Hypothalamus (tissue), 51 donors: ENCODE measurements around the gene KLK7.
"Not testable (repeated sequence)": the region's sequence is repeated elsewhere in the genome, so short reads cannot be mapped to it uniquely, and the experiment has no call there.

ENCODE experiments used
- DNase-seq, 51 donors: peaks; one replicate each; lab custom pipeline; 2025; lab: John Stamatoyannopoulos, UW

Gene KLK7

DNA sequence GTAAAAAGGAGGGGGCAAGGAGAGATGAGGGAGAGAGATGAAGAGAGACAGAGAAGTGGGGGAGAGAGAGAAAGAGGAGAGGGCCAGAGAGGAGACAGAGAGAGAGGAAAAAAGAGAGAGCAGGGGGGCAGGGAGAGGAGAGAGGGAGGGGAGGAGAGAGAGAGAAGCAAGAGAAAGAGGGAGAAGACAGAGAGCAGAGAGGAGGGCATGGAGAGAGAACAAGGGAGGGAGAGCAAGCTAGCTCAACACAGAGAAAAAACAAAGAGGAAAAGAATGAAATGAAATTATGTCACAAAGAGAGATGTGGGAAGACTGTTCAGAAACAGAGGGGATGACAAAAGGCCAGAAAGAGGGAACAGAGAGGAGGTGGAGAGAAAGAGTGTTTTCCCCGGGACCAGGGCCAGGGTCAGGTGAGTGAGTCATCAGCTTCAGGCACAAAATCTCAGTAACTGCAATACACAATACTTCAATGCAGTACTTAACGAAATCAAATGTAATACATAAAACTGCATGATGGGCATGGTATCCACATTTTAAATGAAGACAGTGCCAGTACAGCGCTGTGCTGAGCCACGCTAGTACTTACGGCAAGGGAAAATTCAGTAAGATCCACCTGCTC is 4.8 kb downstream of the KLK7 start:
- no peak for DNase-seq

DNA sequence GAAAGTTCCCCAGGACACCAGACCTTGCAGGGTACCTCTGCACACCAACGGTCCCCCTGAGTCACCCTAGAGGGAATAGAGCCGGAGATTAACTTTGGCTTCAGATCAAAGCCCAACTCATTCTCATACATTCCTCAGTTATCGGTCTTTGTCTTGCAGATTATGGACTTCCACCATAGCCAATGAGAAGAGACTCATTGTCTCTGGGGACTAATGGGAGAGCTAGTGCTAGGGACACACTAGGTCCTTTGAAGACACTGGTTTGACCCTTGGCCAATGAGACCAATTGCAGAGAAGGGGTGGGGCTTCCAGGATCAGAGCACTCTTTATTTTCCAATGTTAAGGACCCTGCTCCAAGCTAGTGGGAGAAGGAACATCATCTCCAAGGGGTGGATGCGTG is 6.1 kb downstream of the KLK7 start:
- peak in 1 of 51 donors; percentile 10 for DNase-seq

DNA sequence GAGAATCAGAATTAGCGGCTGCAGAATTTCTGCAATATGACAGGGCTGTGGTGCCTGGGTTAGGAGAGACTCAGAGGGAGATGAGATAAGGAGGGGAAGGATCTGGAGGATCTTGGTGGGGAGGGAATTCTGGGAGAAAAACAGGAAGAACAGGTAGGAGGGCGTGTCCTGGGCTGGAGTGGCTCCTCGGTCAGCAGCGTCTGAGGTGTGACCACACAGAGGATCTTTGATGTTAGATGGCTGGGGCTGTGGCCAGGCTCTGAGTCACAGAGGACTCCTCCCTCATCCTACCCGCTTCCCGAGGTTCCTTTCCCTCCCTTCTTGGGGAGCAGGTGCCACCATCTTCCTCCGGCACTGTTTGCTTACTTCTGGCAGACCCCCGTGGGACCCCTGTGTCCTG is 8.0 kb downstream of the KLK7 start:
- no peak for DNase-seq

DNA sequence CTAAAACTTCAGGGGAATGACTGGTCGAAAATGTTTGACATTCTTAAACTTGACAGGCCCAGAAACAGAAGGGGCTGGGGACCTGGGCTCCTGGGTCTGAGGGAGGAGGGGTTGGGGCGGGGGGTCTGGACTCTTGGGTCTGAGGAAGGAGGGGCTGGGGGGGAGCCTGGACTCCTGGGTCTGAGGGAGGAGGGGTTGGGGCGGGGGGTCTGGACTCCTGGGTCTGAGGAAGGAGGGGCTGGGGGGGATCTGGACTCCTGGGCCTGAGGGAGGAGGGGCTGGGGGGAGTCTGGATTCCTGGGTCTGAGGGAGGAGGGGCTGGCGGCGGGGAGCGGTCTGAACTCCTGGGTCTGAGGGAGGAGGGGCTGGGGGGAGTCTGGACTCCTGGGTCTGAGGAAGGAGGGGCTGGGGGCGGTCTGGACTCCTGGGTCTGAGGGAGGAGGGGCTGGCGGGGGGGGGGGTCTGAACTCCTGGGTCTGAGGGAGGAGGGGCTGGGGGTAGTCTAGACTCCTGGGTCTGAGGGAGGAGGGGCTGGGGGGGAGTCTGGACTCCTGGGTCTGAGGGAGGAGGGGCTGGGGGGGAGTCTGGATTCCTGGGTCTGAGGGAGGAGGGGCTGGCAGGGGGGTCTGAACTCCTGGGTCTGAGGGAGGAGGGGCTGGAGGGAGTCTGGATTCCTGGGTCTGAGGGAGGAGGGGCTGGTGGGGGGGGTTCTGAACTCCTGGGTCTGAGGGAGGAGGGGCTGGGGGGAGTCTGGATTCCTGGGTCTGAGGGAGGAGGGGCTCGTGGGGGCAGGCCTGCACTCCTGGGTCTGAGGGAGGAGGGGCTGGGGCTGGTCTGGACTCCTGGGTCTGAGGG is 8.8 kb downstream of the KLK7 start:
- no peak for DNase-seq

DNA sequence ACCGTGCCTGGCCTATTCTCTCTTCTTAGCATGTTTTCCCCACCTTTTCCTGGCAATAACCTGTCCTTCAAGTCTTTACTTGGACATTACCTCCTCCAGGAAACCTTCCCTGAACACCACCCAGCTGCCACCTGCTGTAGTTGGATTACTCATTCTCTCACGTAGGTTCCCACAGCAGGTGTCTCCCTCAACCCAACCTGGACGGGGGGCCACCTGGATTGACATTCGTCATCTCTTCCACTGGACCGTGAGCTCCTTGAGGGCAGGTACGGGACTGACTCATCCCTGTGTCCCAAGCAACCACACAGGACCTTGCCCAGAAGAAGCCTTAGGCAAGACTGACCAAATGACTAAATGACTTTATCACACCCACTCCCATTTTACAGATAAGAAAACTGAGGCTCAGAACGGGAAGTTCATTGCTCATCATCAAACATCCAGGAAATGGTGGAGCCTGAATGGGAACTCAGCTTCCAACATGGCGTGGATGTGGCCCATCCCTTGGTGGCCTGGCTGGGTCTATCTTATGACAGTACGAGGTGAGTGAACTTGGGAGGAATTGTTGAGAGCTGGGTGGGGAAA is 10.8 kb downstream of the KLK7 start:
- no peak for DNase-seq

DNA sequence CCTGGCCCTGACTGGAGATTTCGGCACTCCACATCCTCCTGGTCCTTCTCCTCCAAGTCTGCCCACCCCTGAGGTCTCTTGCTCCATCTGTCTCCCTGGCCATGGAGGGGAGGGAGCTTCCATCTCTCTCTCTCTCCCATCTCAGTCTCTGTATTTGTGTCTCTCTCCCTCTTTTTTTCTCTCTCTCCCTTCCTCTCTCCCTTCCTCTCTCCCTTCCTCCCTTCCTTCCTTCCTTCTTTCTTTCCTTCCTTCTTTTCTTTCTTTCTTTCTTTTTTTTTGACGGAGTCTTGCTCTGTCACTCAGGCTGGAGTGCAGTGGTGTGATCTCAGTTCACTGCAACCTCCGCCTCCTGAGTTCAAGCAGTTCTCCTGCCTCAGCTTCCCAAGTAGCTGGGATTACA is 13.9 kb downstream of the KLK7 start:
- not testable (repeated sequence) for DNase-seq

DNA sequence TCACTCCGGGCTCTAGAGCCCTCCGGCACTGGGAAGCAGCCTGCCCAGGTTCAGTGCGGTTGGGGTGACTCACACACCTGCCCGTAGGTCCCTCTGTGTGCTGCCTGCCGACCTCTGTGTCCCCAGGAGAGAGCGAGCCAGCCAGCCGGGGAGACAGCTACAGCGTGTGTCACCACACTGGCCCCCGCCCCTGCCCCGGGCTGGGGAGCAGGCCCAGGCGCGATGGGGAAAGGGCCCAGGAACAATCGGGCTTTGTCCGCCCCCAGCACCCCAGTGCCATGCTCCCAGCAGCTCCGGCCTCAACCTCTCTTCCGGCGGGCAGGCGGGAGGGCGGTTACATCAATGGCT is 14.3 kb downstream of the KLK7 start, which contains the start of gene KLK6:
Gene KLK6 (minus strand): TSS at position 179 of the 348 bp plus-strand sequence. CDS start 1,487 bp downstream, outside the sequence.
- peak in 49 of 51 donors; percentile 7 to 92 (median 71) for DNase-seq

DNA sequence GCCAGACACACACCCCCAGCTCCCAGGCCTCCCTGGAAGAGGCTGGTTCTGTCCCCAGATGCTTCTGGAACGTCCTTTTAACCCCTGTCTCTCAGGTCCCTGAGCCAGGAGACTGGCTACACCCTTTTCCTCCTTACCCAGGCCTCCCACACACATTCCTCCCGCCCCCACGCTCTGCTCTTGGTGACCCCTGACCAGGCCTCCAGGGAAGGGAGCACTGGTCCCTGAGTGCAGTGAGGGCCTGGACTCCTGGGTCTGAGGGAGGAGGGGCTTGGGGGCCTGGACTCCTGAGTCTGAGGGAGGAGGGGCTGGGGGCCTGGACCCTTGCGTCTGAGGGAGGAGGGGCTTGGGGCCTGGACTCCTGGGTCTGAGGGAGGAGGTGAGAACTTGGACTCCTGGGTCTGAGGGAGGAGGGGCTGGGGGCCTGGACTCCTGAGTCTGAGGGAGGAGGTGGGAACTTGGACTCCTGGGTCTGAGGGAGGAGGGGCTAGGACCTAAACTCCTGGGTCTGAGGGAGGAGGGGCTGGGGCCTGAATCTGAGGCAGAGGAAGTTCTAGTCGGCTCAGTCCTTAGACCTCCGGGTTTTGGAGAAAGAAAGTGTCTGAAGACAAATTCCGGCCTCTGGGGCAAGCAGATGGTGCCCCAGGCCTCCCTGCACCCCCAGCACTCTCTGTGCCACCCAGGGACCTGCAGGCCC is 14.9 kb downstream of the KLK7 start:
- peak in 2 of 51 donors; percentile 18 to 44 for DNase-seq

DNA sequence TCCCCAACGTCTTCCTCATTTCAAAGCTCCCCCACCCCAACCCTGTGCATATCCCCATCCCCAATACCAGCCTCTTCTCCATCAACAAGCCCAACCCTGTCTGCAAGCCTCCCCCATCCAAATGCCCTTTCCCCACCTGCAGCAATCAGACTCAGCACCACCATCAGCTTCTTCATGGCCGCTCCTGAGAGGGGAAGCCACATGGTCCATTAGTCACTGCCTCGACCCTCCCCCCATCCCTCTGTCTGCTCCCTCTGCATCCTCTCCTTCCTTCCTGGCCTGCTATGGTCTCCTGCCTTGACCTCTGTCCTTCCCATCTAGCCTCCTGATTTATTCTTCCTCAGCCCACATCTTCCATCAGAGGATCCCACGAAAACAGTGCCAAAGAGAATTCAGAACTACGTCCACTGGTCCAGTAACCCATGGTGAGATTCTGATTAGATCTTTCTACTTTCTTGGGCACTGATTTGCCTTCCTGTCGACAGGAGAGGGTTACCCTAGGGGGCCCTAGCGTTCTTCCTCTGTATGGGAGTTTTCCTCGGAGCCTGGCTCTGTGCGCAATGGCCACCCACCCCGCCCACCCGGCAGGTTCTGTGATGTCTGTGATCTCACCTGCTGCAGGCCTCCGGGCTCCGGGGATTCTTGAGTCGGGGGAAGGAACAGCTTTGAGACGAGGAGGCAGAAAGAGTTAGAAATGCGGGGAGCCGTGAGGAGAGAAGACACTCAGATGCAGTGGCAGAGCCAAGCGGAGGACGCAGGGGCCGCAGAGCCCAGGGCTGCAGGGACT is 15.6 kb downstream of the KLK7 start:
- peak in 7 of 51 donors; percentile 5 to 50 (median 30) for DNase-seq

DNA sequence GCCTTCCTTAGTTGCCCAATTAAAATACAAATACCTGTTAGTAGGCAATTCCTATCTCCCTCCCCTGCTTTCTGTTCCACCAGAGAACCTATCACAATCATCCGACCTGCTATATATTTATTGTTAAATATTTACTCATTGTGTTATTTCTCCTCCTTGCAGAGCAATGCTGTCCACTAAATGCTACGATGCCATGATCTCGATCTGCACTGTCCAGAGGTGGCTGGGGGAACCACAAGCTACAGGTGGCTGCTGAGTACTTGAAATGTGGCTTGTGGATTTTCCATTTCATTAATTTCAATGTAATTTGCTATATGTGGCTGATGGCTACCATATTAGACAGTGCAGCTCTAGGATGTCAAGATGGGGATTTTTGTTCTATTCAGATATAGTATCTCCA is 19.5 kb downstream of the KLK7 start:
- no peak for DNase-seq

DNA sequence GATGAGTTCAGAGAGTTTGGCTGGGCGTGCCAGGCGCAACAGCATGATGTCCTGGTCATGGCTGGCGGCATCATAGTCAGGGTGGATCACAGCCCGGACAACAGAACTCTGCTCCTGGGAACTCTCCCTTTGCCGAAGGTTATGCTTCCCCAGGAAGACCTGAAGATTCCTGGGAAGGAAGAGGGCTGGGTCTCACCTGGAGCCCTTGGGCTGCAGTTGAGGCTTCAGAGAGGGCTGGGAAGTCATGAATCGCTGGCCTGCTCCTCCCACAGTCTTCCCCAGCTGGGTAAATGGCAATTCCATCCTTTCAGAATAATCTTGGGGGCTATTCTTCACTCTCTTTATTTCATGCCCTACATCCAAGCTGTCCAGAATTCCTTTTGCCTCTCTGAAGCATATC is 20.3 kb downstream of the KLK7 start:
- DNase-seq = no peak

DNA sequence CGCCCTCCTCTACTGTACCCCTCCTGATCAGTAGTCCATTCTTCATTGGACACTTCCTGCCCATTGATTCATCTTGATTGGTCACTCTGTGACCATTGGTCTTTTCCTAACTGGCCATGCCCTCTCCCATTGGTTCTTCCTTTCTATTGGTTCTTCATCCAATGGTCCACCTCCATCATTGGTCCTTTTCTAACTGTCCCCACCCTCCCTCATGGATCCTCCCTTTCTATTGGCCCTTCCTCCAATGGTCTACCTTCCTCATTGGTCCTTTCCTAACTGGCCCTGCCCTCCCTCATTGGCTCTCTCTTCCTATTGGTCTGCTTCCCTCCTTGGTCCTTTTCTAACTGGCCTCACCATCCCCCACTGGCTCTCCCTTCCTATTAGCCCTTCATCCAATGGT is 21.5 kb downstream of the KLK7 start:
- no peak for DNase-seq

DNA sequence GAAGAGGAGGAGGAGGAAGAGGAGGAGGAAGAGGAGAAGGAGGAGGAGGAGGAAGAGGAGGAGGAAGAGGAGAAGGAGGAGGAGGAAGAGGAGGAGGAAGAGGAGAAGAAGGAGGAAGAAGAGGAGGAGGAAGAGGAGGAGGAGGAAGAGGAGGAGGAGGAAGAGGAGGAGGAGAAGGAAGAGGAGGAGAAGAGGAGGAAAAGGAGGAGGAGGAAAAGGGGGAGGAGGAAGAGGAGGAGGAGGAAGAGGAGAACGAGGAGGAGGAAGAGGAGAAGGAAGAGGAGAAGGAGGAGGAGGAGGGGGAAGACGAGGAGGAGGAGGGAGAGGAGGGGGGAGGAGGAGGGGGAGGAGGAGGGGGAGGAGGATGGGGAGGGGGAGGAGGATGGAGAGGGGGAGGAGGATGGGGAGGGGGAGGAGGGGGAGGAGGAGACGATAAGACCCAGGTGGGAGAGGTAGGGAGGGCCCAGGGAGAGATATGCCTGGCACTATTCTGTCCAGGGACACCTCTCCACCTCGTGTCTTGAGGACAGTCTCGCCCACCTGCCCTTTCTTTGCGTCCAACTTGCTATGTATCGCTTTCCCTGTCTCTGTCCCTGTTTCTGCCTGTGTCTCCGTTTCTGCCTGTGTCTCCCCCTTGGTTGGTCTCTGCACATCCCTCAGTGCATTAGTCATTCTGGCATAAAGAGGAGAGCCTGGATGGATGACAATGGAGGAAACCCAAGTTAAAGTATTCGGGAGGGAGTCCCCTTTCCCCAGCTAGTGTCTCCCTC is 23.8 kb downstream of the KLK7 start:
- DNase-seq = no peak

DNA sequence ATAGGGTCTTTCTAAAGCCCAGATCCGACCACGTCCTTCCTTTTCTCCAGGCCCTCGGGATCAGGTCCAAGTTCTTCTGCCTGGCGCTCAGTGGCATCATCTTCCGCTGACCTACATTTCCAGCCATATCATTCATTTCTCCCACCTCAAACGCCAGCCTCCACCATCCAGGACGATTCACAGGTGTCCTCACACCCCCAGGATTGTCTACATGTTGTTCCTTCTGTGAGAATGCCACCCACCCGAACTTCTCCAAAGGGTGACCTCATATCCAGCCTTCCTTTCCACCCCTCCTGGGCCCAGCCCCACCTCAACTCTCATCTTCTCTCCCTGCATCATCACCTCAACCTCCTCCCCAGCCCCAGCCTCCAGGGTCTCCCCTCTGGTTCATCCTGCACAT is 26.1 kb downstream of the KLK7 start:
- DNase-seq = no peak

DNA sequence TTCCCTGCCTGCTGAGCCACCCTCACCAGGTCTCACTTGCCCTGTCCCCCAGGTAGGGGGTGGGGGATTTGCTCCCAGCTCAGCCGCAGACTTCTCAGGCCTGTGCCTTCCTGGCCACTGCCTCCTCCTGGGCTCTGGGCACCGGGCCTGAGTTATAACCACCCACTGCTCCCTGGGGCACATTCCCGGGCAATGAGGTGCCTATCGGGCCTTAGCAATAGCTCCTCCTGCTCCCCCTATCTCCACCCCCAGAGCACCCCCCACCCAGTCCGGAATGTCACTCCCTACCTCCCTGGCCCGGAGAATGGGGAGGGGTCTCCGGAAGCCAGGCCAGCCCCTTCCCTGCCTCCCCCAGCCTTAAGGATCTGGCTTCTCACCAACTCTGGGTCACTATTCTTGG is 30.8 kb downstream of the KLK7 start, which contains the start of gene KLK5:
Gene KLK5 (minus strand): TSS at position 129 of the 400 bp plus-strand sequence. CDS start 381 bp downstream, outside the sequence.
- no peak for DNase-seq

DNA sequence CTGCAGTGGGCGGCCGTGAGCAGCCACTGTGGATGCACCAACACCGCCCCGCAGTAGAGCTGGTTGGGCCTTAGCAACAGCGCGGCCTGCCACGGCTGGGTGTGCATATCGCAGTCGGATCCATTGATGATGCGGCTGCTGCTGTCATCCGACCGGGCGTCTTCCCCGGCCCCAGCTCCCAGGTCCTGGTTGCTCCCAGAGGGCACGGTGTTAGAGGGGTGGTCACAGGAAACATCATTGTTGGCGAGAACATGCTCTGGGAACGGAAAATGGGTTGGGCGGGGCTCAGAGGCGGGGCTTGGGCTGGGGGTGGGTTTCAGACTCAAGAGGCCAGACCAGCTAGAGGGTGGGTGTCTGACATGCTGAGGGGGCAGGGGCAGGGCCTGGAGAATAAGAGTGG is 33.9 kb downstream of the KLK7 start:
- no peak for DNase-seq

DNA sequence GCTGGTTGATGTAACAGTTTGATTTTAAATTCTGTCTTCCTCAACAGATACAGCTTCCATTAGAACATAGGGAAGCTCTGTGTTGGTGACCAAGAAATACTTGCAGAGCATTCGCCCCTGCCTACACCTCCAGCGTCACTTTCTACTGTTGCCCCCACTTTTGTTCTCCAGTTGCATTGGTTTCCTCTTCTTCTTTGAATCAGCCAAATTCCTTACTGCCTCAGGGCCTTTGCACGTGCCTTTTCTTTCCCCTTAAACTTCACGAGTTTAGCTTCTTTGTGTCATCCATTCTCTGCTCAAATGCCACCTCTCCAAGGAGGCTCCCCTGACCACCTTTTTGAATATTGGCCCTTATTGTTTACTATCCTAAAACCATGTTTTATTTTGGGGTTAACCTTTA is 36.6 kb downstream of the KLK7 start:
- no peak for DNase-seq

DNA sequence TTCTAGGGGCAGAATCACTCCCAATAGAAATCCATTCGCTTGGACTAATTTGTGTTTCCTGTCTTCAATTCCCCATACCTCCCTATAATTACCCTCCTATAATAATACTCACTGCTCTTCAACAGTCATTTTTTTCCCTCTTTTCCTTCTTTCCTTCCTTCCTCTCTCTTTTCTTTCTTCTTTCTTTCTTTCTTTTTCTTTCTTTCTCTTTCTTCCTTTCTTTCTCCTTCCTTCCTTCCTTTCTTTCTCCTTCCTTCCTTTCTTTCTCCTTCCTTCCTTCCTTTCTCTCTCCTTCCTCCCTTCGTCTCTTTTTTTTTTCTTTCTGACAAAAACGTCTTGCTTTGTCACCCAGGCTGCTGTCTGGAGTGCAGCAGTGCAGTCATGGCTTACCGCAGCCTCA is 38.9 kb downstream of the KLK7 start:
- DNase-seq = no peak

DNA sequence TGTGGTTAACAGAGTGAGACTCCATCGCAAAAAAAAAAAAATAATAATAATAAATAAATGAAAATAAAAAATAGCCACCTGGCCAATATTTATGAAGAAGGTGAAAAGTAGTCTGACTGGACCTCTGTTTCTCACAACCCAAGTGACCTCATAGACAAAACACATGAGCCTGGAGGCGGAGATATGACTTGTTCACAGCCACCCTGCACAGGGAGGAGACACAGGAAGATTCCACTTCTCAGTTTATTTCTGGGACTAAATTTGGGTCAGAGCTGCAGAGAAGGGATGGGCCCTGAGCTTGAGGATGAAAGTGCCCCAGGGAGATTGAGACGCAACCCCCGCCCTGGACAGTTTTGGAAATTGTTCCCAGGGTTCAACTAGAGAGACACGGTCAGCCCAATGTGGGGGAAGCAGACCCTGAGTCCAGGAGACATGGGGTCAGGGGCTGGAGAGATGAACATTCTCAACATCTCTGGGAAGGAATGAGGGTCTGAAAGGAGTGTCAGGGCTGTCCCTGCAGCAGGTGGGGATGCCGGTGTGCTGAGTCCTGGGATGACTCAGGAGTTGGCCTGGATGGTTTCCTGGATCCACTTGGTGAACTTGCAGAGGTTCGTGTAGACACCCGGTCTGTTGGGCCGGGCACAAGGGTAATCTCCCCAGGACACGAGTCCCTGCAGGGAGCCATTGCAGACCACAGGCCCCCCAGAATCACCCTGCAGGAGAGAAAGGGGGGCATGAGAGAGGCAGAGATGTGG is 40.5 kb downstream of the KLK7 start:
- DNase-seq = no peak
